NCI-H2081 treated with DMSO at 0.1 percent for 48 hours (cell line): ENCODE results near the gene EVA1C.
"Not testable (repeated sequence)": the region's sequence is repeated elsewhere in the genome, so short reads cannot be mapped to it uniquely, and the experiment has no call there.

ENCODE experiments used
- DNase-seq: peaks from one replicate; lab custom pipeline; 2025; lab: John Stamatoyannopoulos, UW

Gene EVA1C

DNA sequence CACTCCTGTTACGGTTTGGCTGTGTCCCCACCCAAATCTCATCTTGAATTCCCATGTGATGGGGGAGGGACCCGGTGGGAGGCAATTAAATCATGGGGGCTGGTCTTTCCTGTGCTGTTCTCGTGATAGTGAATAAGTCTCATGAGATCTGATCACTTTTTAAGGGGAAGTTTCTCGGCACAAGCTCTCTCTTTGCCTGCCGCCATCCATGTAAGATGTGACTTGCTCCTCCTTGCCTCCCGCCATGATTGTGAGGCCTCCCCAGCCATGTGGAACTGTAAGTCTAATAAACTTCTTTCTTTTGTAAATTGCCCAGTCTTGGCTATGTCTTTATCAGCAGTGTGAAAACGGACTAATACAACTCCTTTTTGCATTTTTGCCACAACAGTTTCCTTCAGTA, 118.3 kb downstream of the EVA1C start:
- not testable (repeated sequence) for DNase-seq

DNA sequence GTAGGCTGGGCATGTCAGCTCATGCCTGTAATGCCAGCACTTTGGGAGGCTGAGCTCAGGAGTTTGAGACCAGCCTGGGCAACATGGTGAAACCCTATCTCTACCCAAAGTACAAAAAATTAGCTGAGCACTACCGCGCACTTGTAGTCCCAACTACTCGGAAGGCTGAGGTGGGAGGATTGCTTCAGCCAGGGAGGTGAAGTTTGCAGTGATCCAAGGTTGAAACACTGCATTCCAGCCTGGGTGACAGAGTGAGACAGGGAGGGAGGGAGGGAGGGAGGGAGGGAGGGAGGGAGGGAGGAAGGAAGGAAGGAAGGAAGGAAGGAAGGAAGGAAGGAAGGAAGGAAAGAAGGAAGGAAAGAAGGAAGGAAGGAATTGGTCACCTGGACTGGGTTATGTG, 119.1 kb downstream of the EVA1C start:
- not testable (repeated sequence) for DNase-seq

DNA sequence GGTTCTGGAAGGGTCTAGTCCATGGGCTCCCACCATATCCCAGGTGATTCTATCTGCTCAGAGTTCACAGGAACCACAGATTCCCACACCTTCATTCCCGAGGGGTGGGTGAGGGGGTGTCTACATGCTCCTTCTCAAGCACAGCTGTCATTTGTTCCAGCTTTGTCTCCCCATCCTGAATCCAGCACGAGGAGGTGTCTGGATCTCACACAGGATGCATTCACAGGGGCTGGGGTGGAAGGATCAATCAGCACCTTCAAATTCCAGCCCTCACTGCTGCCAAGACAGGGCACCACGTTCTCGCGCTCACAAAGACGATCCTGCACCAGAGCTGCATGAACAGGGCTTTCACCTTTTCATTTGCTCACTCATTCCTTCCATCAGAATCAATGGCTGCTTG, 120.1 kb downstream of the EVA1C start:
- no peak for DNase-seq

DNA sequence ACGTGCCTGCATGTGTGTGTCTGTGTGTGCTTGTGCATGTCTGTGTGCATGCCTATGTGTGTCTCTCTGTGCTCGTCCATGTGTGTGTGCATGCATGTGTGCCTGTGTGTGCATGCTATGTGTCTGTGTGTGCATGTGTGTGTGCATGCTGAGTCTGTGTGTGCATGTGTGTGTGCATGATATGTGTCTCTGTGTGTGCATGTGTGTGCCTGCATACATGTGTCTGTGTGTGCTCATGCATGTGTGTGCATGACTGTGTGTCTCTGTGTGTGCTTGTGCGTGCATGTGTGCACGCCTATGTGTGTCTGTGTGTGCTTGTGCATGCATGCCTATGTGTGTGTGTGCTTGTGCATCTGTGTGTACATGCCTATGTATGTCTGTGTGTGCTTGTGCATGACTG, 120.5 kb downstream of the EVA1C start:
- no peak for DNase-seq

DNA sequence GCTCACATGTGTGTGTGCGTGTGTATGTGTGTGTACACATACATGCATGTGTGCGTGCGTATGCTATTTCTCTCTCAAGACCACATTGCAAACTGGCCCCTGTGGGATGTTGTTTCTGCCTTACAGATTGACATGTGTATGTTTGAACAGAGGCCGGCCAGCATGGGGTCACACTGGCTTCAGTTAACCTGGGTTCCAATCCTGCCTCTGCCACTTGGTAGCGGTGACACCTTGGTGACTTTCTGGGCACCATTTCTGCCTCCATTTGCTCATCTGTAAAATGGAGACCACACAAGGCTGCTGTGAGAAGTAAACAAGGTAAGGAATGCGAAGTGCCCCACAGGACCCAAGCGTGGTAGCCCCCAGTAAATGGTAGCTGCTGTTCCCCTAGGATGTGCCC, 121.1 kb downstream of the EVA1C start:
- DNase-seq, result no peak

DNA sequence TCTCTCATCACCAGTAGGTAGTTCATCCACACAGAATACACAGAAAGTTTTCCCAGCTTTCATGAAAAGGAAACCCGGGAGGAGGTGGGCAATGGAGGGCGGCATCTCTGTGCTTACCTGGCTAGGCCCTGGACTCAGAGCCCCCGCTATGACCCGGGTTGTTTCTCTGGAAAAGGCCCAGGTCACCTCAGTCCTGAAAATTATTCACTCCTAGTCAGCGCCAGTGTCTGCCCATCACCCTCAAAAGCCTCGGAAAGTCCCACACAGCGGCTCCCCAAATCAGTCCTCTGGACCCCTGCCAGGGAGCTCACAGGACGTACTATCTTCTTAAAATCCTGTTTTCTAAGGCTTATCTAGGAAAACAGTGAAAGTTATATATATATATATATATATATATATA, 121.6 kb downstream of the EVA1C start:
- no peak for DNase-seq

DNA sequence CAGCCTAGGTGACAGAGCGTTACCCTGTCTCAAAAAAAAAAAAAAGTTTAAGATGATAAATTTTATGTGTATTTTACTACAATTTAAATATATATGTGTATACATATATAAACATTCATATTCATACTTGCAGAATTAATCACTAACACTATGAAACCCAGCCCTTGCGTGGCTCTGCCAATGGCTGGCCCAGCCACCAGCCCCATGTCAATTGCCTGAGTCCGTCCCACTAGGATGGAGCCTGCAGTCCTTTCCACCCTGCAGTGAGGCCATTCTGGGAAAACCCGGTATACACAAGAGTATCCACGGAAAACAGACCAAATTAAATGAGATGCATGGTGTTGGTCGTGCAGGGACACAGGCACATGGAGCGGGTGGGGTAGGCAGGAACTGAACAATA, 123.1 kb downstream of the EVA1C start:
- no peak for DNase-seq

DNA sequence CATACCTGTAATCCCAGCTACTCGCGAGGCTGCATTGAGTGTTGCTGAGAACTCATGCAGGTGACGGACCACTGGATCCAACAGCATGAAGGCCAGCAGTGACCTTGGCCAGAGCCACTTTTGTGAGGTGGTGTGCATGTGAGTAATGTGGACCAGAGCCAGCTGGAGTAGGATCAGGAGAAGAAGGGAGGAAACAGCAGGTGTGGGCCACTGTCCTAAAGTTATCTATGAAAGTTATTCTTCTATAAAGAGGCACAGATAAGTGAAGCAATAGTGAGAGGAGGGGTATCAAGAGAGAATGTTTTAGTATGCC, 125.0 kb downstream of the EVA1C start:
- DNase-seq, result no peak

DNA sequence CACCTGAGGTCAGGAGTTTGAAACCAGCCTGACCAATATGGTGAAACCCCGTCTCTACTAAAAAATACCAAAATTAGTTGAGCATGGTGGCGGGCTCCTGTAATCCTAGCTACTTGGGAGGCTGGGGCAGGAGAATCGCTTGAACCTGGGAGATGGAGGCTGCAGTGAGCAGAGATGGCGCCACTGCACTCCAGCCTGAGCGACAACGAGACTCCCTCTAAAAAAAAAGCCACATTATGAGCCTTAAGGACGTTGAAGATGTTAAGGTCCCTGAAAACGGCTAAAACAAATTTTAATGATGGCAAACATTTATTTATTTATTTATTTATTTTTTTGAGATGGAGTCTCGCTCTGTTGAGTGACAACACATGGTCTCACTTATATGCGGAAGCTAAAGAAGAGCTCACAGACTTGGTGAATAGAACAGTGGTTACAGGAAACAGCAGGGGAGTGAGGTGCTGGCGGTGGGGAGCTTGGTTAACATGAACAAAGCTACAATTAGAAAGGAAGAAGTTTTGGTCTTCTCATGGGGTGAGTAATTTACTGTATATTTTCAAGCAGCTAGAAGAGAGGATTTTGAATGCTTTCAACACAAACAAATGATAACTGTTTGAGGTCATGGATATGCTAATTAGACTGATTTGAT, 125.8 kb downstream of the EVA1C start:
- no peak for DNase-seq

DNA sequence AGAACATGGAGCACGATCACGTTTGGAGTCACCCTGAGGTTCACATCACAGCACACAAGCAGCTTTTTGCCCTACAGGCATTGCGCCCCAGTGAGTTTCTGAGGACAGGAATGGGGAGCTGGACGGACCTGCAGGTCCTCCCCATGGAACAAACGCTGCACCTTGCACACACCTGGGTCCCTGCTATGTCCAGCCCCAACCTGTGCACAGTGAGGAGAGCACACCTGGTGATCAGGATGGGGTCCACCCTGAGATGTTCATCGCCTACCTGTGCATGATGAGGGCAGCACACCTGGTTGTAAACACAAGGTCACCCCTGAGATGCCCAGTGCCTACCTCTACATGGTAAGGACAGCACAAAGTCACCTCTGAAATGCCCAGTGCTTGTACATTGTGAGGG, 126.9 kb downstream of the EVA1C start:
- no peak for DNase-seq

DNA sequence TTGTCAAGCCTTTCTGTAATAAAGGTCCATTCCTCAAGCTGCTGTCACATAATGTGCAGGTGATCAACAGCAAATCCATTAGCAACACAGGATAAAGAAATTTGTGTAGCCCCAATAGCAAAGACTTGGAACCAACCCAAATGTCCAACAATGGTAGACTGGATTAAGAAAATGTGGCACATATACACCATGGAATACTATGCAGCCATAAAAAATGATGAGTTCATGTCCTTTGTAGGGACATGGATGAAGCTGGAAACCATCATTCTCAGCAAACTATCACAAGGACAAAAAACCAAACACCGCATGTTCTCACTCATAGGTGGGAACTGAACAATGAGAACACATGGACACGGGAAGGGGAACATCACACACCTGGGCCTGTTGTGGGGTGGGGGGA, 130.6 kb downstream of the EVA1C start:
- not testable (repeated sequence) for DNase-seq

DNA sequence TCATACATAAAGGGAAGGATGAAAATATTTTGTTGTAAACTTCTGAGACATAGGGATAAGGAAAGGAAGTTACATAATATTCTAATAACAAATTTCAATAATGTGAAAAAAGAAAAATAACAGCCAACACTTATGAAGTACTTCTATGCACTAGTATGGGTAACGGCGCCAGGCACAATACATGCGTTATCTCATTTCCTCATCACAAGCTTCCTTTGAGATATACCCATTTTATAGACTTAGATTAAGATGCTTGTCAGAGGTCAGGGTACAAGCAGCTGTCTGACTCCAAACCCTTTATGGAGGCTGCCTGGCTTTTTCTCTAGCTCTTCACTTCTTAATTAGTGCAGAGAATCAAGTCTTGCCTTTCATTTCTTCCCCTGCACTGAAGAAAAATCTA, 131.5 kb downstream of the EVA1C start:
- DNase-seq, result no peak

DNA sequence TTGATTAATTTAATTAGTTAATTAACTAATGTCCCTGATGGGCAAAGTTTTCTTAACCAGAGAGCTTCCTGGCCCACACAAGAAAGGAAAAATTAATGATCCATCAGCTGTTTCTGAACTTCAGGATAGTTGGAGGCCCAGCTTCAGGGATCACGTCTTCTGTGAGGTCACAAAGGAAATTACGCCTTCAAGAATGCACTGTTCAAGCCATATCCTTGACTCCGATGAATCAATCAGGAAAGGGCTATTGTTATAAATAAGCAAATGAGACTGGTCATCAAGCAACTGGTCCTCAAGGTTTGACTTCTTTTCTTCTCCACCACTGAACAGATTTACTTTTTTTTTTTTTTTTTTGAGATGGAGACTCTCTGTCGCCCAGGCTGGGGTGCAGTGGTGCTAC, 132.2 kb downstream of the EVA1C start:
- DNase-seq, result no peak

DNA sequence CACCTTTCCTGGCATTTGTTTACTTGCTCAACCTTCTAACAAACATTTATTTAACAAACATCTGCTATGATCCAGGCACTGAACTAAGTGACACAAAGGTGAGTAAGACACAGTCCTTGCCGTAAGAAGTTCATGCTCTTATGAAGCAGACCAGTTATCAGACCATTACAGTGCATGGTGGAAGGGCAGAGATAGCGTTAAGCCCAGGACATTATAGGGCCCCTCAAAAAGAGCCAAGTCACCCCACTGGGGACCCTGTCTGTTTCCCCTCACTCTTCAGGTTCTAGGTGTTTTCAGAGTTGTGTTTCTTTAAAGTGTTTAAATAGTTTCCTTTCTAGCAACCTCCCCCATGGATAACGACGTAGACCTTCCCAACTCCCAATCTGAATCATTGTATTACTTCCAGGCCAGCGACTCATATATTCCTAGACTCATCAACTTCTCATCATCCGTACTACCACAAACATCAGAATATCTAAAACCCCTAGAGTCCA, 133.5 kb downstream of the EVA1C start:
- DNase-seq, result no peak

DNA sequence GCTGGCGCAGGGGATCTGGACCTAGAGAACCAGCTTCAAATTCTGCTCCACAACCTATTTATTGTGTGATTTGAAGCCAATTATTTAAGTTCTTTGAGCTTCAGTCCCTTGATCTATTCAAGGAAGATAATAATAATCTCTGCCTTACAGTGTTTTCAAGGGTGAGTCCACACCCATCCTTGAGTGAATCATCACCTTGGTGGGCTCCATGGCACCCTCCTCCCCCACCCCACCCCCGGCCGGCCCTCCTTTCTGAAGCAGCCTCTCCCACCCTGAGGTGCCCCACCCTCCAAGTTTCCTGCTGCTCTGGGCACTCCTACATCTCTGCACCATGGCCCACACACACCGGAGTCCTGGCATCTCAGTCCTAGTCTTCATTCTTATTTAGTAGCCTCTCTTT, 134.5 kb downstream of the EVA1C start:
- DNase-seq, result no peak

DNA sequence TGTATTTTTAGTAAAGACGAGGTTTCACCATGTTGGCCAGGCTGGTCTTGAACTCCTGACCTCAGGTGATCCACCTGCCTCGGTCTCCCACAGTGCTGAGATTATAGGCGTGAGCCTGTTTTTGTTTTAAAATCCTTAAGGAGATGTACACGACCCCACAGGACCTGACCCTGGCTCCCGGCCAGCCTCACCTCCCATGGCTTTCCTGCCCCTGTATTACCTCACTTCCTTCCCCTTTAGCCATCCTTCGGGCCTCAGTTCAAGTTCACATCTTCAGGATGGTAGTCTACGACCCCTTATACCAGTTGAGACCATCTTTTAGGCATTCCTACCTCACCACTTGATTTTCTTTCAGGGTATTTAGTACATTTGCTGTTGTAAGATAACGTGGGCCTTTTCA, 136.5 kb downstream of the EVA1C start:
- no peak for DNase-seq

DNA sequence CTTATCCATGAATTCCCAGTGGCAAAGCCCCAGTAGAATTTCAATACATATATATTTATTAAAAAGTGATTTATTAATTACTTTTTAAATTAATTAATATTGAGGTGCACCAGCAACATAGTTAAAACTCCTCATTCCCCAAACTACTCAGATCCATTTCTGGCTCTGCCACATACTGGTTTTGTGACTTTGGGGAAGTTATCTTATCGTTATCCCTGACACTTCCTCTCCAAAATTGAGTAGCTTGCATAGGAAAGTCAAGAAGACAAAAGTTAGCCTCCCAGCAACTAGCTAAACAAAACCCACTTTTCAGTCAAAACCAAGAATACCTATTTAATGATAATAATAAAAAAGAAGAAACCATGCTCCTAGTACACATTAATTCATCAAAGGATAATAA, 136.9 kb downstream of the EVA1C start:
- no peak for DNase-seq

DNA sequence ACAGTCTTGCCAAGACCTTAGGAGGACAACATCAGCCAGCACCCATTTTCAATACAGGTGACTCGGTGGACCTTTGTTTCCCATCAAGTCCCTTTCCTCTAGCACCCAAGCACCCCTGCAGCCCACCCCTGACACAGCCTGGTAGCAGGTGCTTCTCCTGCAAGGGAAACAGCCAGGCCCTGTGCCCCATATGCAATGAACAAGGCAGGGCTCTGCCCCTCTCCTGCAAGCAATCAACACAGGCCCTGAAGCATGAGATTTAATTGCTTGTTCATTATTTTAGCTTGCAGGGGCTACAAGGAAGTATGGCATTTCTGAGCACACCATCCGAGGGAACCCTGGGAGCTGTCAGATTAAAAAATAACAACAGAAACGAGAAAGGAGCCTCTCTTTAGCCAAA, 137.4 kb downstream of the EVA1C start:
- DNase-seq, result no peak

DNA sequence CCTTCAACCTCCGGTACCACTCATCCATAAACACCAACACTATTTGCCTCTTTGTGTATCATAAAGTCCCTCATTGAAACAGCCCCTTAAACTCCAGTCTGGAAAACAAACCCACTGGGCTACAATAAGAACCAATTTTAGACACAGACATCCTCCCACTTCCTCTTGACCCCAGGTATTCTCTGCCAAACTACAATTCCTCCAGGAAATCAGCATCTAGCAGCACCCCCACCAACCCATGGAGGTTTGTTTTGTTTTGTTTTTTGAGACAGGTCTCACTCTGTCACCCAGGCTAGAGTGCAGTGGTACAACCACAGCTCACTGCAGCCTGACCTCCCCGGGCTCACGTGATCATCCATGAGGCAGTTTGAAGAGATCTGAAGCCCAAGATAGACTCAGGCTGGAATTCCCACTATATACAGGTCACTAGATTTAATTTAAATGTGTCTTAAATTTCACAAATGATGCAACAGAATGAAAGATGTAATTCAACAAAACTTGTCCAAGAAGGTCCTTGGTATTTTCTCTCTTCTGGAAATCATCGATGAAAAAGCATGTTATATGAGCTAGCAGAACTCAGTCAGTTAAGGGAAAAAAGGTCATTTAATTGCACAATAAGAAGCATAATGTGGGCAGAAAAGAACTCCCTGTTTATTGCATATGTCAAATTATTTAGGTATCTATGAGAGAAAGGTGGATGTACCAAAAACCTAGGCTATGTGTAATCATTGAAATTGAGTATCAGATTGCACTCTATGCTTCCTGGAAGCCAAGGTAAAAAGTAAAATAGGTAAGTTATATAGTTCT, 142.5 kb downstream of the EVA1C start:
- DNase-seq, result no peak

DNA sequence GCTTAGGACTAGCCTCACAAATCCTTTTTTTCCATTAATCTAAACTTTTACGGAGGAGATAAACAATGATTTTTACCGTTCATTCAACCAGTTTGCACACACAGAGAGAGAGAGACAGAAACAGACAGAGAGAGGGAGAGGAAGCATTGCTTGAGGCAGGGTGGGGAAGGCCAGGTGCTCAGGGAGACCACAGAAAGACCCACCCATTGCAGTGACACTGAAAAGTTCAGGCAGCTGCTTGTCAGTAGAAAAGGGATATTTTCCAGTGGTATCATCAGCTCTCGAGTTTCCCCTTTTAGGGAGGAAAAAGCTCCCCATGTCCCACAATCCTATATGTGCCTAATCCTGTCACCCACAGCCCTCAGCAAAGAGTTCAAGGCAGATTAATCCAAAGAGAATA, 145.6 kb downstream of the EVA1C start:
- DNase-seq, result no peak

DNA sequence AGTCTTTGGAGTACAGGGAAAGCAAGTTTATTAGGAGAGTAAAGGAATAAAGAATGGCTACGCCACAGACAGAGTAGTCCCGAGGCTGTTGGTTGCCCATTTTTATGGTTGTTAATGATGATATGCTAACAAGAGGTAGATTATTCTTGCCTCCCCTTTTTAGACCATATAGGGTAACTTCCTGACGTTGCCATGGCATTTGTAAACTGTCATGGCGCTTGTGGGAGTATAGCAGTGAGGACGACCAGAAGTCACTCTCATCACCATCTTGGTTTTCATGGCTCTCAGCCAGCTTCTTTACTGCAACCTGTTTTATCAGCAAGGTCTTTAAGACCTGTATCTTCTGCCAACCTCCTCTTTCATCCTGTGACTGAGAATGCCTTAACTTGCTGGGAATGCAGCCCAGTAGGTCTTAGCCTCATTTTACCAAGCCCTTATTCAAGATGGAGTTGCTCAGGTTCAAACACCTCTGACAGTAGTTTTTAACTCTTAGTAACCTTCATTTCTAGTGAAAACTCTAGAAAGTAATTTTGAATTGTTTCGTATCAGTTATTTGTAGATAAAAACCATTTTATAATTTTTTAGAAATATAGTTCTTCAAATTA, 146.6 kb downstream of the EVA1C start:
- DNase-seq, result no peak

DNA sequence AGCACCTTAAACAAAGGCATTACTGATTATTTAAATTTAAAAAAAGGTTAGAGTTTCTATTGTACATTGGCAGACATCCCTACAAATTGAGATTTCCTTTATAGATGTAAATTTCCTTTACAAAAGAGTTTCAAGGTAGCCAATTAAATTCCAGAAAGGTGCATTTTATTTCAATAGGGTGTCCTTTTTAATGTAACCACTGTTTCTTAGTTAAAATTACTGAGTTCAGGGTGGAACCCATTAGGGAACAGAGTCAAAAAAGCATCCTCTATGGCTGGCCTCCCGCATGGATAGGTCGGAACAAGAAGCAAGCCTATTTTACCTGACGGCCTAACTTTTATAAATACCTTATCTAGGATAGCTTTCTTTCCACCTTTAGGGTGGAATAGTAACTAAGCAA, 148.4 kb downstream of the EVA1C start:
- no peak for DNase-seq

DNA sequence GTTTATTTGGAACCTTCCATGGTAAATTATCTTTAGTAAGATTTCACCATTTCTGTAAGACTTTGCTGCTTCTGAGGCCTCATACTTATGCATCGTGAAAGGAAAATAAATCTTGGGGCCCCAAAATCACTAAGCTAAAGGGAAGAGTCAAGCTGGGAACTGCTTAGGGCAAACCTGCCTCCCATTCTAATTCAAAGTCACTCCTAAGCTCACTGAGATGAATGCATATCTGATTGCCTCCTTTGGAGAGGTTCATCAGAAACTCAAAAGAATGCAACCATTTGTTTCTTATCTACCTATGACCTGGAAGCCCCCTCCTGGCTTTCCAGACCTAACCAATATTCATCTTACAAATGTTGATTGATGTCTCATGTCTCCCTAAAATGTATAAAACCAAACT, 149.0 kb downstream of the EVA1C start:
- not testable (repeated sequence) for DNase-seq

DNA sequence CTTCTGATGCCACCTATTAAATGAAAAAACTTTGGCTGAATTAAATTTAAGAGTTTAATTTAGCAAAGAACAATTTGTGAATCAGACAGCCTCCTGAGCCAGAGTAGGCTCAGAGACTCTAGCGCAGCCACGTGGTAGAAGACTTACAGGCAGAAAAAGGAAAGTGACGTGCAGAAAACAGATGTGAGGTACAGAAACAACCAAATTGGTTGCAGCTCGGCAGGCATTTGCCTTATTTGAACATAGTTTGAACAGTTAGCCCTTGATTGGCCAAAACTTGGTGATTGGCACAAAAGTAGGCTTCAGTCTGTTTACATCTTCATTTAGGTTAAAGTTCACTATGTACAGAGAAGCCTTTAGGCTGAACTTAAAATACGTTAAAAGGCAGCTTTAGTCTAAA, 149.9 kb downstream of the EVA1C start:
- DNase-seq, result no peak
